Spleen (tissue), 7 donors: ENCODE data around the gene EFCAB9.

Experiments used
- CTCF ChIP-seq, 11 experiments: fragments of 200-600 bp in 7 of 11; fragments of 450-650 bp in 4 of 11; sonication (generic) in 4 of 11; IDR thresholded peaks in 8 of 11; conservative IDR thresholded peaks in 3 of 11; 1 replicate in 7 of 11; 2 replicates in 4 of 11; pipeline versions ENCODE4 v1.4.0 to v1.8.0; 2016 to 2021; ENCODE audit warnings: antibody characterized with exemption in 11 of 11, inconsistent platforms in 4 of 11, mild to moderate bottlenecking in 1 of 11
- POLR2A ChIP-seq, 3 donors: fragments of 450-650 bp; IDR thresholded peaks; one replicate each; pipeline ENCODE4 v1.5.1; 2017; ENCODE audit warnings: antibody characterized with exemption in 3 of 3, mild to moderate bottlenecking in 1 of 3
- POLR2AphosphoS5 ChIP-seq, 3 donors: sonication (generic); formaldehyde crosslinking; IDR thresholded peaks; one replicate each; pipeline ENCODE4 v1.5.1; 2017; ENCODE audit warnings: antibody characterized with exemption in 3 of 3
- donor health status: DM: no; HTN: no; CAD: no; lungs with moderate emphysema.
- donor health status: DM: no; HTN: no; CAD: no.
- donor health status: DM: no; HTN: no; CAD: no.

- TF ChIP-seq POLR2AphosphoS5 (IDR thresholded peaks at IDR 0.05) (no peak), CTCF (IDR thresholded peaks at IDR 0.05 in 8 of 11, conservative IDR thresholded peaks at IDR 0.05 in 3 of 11) (no peak), POLR2A (IDR thresholded peaks at IDR 0.05) (no peak)
Measured at GRCh38 chr5:172144931-172145869, 48.8 kb upstream of the EFCAB9 start.
